Measurements from ENCODE around the gene AQP4. TPM values are rescaled to one million over a fixed set of nuclear protein-coding genes. Genes with fewer than 3 reads are reported as not detected.

AQP4 gene
- total and polyA plus RNA-seq, 10 of the 15 experiments (the other 5 are each of a cell fraction or from before 2014, with no cell fraction given), result 0.10 to 0.18 TPM; not detected in 8

DNA sequence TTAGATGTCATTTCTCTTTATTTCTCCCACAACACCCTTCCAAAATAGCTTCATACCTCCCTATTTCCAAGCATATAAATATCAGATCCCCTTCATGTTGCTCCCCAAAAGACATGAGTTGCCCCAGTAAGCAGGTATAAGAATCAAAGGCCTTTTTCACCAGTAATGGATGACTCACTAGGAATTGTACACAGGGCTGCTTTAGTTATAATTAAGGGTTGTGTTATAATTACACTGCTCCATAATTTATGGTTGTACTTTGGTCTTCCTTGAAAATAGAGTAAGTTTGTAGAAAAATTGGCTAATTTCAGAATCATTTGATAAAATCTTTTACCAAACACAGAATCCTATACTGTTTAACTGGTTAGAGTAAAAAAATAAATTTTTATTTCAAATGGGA lies 8.8 kb upstream of the AQP4 start:
- Histone ChIP-seq H3K36me3 (ENCODE audit: control insufficient read depth in 2 of 2, insufficient read depth in 2 of 2, low read length in 1 of 2) (no peaks in the 10 kb centered on the region), H2AFZ (ENCODE audit: control insufficient read depth, low read depth, low read length) (no peak overlapping the region), H3K4me2 (ENCODE audit: control insufficient read depth, insufficient read depth) (no peak overlapping the region), H3K9ac (ENCODE audit: control insufficient read depth, insufficient read depth, low read length) (no peak overlapping the region), H3K27me3 (replicated peaks in 1 of 2; ENCODE audit: control insufficient read depth in 2 of 2, insufficient read depth in 2 of 2, low read length in 1 of 2) (no peaks in the 10 kb centered on the region), H3K4me3 (no peak overlapping the region), H3K9me3 (replicated peaks; ENCODE audit: control insufficient read depth, insufficient read depth, low read length) (no peaks in the 10 kb centered on the region), H3K27ac (ENCODE audit: control insufficient read depth, insufficient read depth) (no peak overlapping the region), H3K79me2 (ENCODE audit: control insufficient read depth, insufficient read depth, low read length) (no peaks in the 10 kb centered on the region), H4K20me1 (ENCODE audit: control insufficient read depth, insufficient read depth) (no peaks in the 10 kb centered on the region), H3K4me1 (ENCODE audit: control insufficient read depth, insufficient read depth, low read length) (no peaks in the 10 kb centered on the region)
- DNase-seq (ENCODE audit: low read depth, low spot score), result no peak
- ChIA-PET RAD21 (ENCODE audit: unreplicated experiment) (no interaction called here), POLR2A (no interaction called here), CTCF (interaction anchor here (0.6 kb wide), 1 partner anchor 30 kb away, joined by 3 read pairs; no protein-coding TSS in a partner anchor), SMC1A (ENCODE audit: uncharacterized antibody, unreplicated experiment) (no interaction called here)
- no peak for ATAC-seq
- intact Hi-C loops (cut with micrococcal nuclease; ENCODE audit: unreplicated experiment) (no loop called here), in situ Hi-C loops (cut with MboI) (no loop called here)
- BruUV-seq (replicated peaks), result no TSS peak
- FAIRE-seq, result no peak
- TF ChIP-seq ZBED1 (IDR thresholded peaks at IDR 0.05; ENCODE audit: borderline replicate concordance) (no peak), GABPA (IDR thresholded peaks at IDR 0.05; ENCODE audit: low read depth) (no peak), CREB1 (IDR thresholded peaks at IDR 0.05; ENCODE audit: low read depth) (no peak), ZNF384 (IDR thresholded peaks at IDR 0.05; ENCODE audit: borderline replicate concordance, low read depth, low read length) (no peak), ZNF217 (IDR thresholded peaks at IDR 0.05) (no peak), ELK1 (IDR thresholded peaks at IDR 0.05; ENCODE audit: low read depth, low read length) (no peak), ATF7 (IDR thresholded peaks at IDR 0.05; ENCODE audit: low read depth) (no peak), IRF4 (IDR thresholded peaks at IDR 0.05; ENCODE audit: low read depth, low read length) (no peak), NRF1 (conservative IDR thresholded peaks at IDR 0.05; ENCODE audit: low read depth, low read length) (no peak)

GRCh38 chr18:26869640-26870039 lies 4.1 kb upstream of the AQP4 start:
- SMC1A ChIA-PET (ENCODE audit: uncharacterized antibody, unreplicated experiment), result interaction anchor here (1.2 kb wide), 1 partner anchor 14 kb away, joined by 3 read pairs; no protein-coding TSS in a partner anchor
- no peaks in the 10 kb centered on the region for H3K36me3 ChIP-seq (ENCODE audit: control insufficient read depth in 2 of 2, insufficient read depth in 2 of 2, low read length in 1 of 2)
- intact Hi-C loops (cut with micrococcal nuclease; ENCODE audit: unreplicated experiment) (no loop called here), in situ Hi-C loops (cut with MboI) (no loop called here)
- CTCF ChIA-PET, result no interaction called here
- 0 out of 4 replicates have a peak, but pooled peaks cover 0 to under 1% of the 10 kb centered on the region in 2 experiments for H3K27me3 ChIP-seq (replicated peaks in 1 of 2; ENCODE audit: control insufficient read depth in 2 of 2, insufficient read depth in 2 of 2, low read length in 1 of 2)
- no peak overlapping the region for H3K4me3 ChIP-seq
- no peaks in the 10 kb centered on the region for H3K4me1 ChIP-seq (ENCODE audit: control insufficient read depth, insufficient read depth, low read length)
- FAIRE-seq (peak; percentile 81), ATAC-seq (peak; percentile 29; the same call in 2 of the 3 replicates), DNase-seq (ENCODE audit: low read depth, low spot score) (no peak)
- no peak overlapping the region for H3K4me2 ChIP-seq (ENCODE audit: control insufficient read depth, insufficient read depth)
- no peaks in the 10 kb centered on the region for H3K9me3 ChIP-seq (replicated peaks; ENCODE audit: control insufficient read depth, insufficient read depth, low read length)
- 43% methylated on average over 1 of the region's 1 CpG for WGBS (ENCODE audit: insufficient coverage, insufficient replicate concordance, low lambda C conversion rate, missing lambda C conversion rate)
- H3K79me2 ChIP-seq (ENCODE audit: control insufficient read depth, insufficient read depth, low read length), result no peaks in the 10 kb centered on the region
- POLR2A ChIA-PET, result no interaction called here
- no TSS peak for BruUV-seq (replicated peaks)
- H2AFZ ChIP-seq (ENCODE audit: control insufficient read depth, low read depth, low read length), result no peak overlapping the region
- no peak overlapping the region for H3K9ac ChIP-seq (ENCODE audit: control insufficient read depth, insufficient read depth, low read length)
- RAD21 ChIA-PET (ENCODE audit: unreplicated experiment), result no interaction called here
- H3K27ac ChIP-seq (ENCODE audit: control insufficient read depth, insufficient read depth), result no peak overlapping the region
- H4K20me1 ChIP-seq (ENCODE audit: control insufficient read depth, insufficient read depth), result no peaks in the 10 kb centered on the region
- TF ChIP-seq SPI1 (IDR thresholded peaks at IDR 0.05; ENCODE audit: borderline replicate concordance, insufficient read depth, low read depth, low read length) (peak; percentile 75), ASH2L (IDR thresholded peaks at IDR 0.05; ENCODE audit: borderline replicate concordance, low read depth) (no peak), RUNX3 (IDR thresholded peaks at IDR 0.05; ENCODE audit: low read length) (peak; percentile 35)

All from GM12878 (cell line).